ENCODE results near the gene SF1. TPM values are rescaled to one million over a fixed set of nuclear protein-coding genes. Genes with fewer than 3 reads are reported as not detected.

The SF1 gene
- total and polyA plus RNA-seq, 11 donors, result 59.2 to 349 (median 152) TPM

- TF ChIP-seq CTCF (IDR thresholded peaks at IDR 0.05) (no peak), POLR2A (IDR thresholded peaks at IDR 0.05) (no peak)
- intact Hi-C loops (cut with DNase I), result no loop called here
- ATAC-seq (no peak), DNase-seq (no peak)
- peaks cover 11 to 71% (median 53%) of the 10 kb centered on the region in 12 donors for H3K4me1 ChIP-seq
- H3K27ac ChIP-seq, result peak overlapping the region in 11 of 12 donors; percentile 17 to 89 (median 76)
- H3K4me3 ChIP-seq, result no peak overlapping the region
- no peaks in the 10 kb centered on the region for H3K27me3 ChIP-seq
- H3K36me3 ChIP-seq, result peaks cover 0 to 44% (median 37%) of the 10 kb centered on the region in 9 donors
- no peaks in the 10 kb centered on the region for H3K9me3 ChIP-seq
- WGBS, 4 donors, result 61 to 76% (median 67%) methylated on average over 7 of the region's 7 CpGs
Measured at GRCh38 chr11:64760759-64761420, 17.5 kb downstream of the SF1 start.

- Histone ChIP-seq H3K4me1 (peaks cover 11 to 66% (median 52%) of the 10 kb centered on the region in 12 donors), H3K4me3 (peak within 1 kb of the TSS; percentile 2 to 61 (median 44)), H3K9me3 (no peaks in the 10 kb centered on the region), H3K27ac (peak within 1 kb of the TSS; percentile 22 to 89 (median 76)), H3K27me3 (no peaks in the 10 kb centered on the region), H3K36me3 (peaks cover 0 to 35% (median 30%) of the 10 kb centered on the region in 9 donors)
- 18 to 25% (median 23%) methylated on average over 19 to 24 of the region's 24 CpGs for WGBS, 4 donors
- ATAC-seq (peak; percentile 81 to 86 (median 84)), DNase-seq (peak; percentile 85 to 93 (median 90))
- TF ChIP-seq POLR2A (IDR thresholded peaks at IDR 0.05) (peak; percentile 62 to 74), CTCF (IDR thresholded peaks at IDR 0.05) (peak in 1 of 12 donors; percentile 1)
- intact Hi-C loops (cut with DNase I), result no loop called here
Measured at GRCh38 chr11:64759722-64760719, 18.3 kb downstream of the SF1 start, which contains the start of gene PYGM. PYGM (minus strand) TSS chr11:64759974; CDS start chr11:64759898, 76 bp downstream.

- DNase-seq (peak in 2 of 5 donors; percentile 31 to 46), ATAC-seq (peak; percentile 5 to 21 (median 16))
- peaks cover 0 to 28% (median 22%) of the 10 kb centered on the region in 9 donors for H3K36me3 ChIP-seq
- H3K4me3 ChIP-seq, result peak overlapping the region; percentile 2 to 61 (median 44)
- TF ChIP-seq CTCF (IDR thresholded peaks at IDR 0.05), result no peak
- TF ChIP-seq POLR2A (IDR thresholded peaks at IDR 0.05), result no peak
- intact Hi-C loops (cut with DNase I), result no loop called here
- no peaks in the 10 kb centered on the region for H3K27me3 ChIP-seq
- H3K4me1 ChIP-seq, result peaks cover 11 to 58% (median 46%) of the 10 kb centered on the region in 12 donors
- peak overlapping the region; percentile 22 to 89 (median 76) for H3K27ac ChIP-seq
- H3K9me3 ChIP-seq, result no peaks in the 10 kb centered on the region
- 38 to 48% (median 41%) methylated on average over 12 to 21 of the region's 21 CpGs for WGBS, 4 donors
Measured at GRCh38 chr11:64759131-64759721, 19.1 kb downstream of the SF1 start.
